HG03159 (cell line): ENCODE results near the gene TRAF5.

Source experiments
- ATAC-seq: cut with Tn5 transposase; IDR thresholded peaks from one replicate; pipeline ENCODE4 v1.9.1; 2021; ENCODE audit warnings: mild to moderate bottlenecking, moderate library complexity; ENCODE audit not compliant: unreplicated experiment

TRAF5 gene

DNA sequence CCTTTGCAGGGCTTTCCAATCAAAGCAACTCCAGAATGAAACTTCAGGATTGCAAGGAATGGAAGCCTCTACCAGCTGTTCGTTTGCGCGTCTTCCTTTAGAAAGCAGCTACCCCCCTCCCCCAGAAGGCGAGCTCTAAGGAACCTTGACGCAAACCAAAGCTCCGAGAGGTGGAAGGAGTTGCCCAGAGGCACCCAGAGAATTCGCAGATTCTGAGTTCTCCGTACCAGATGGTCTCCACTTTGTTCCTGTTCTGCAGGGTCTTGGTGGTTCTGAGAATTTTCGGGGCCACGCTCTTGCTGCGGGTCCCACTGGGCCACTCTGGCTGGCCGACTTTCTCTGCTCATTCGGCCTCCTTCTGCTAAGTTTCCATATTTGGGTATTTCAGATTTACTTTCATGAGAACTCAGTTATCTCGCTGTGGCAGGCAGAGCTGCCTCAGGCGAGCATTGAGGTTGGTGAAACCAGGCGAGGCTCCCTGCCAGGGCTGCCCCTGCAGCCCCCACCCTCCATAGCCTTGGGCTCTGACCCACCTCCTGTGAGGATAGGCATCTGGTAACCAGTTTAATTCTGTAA lies 801 bp downstream of the TRAF5 start:
- peak; percentile 24 for ATAC-seq

- ATAC-seq: no peak
Measured at GRCh38 chr1:211328084-211328694, 1.6 kb downstream of the TRAF5 start.

DNA sequence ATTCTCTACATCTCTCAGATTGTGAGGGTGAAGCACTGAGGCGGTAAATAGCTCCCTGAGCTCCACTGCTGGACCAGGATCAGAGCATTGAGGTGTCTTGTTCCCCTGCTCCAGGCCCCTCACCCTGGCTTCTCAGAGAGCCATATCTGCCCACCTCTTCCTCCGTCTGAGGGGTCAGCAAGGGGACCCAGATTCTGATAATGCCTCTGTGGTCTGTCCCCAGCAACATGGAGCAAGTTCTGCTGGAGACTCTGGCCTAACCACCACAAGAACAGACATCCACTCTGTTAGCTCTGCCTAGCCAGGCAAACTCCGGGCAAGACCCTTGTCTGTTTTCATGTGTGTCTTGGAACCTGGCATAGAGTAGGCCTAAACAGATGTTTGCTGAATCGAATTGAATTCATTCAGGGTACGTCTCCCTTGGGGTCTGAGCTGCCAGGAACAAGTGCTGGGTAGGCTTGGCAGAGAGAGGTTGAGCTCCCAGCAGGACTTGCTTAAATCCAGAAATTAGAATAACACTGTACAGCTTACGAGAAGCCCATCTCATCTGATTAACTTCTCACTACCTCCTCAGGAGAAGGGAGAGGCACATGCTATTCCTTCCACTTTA lies 2.3 kb downstream of the TRAF5 start:
- ATAC-seq: no peak

- peak; percentile 67 for ATAC-seq
Measured at GRCh38 chr1:211329764-211330201, 3.1 kb downstream of the TRAF5 start.

DNA sequence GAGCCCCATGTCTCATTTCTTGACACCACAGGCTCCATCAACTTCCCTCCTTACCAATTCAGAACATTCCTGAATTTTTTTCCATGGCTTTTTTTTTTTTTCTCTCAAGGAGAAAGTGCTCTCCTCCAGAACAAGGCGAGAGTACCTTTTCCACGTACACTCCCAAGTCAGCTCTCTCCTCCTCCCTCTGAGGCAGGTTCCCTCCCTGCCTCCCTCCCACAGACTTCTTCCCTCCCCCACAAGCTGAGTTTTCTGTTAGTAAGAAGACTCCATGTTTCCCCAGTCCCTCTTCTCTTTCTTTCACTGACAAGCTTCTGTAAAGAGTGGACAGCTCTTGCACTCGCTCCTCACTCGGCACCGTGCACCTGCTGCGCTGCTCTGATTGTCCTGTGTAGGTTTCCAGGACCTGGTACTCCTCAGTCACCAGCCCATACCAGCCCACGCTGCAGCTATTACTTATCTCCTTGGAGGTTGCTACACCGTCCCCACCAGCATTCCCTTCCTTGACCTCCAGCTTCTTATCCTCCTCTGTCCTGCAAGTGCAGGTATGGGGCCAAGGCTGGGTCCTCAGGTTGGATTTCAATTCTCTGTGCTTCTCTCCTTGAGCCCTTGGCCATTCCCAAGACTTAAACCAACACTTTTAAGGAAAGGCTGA lies 3.8 kb downstream of the TRAF5 start:
- ATAC-seq: no peak

DNA sequence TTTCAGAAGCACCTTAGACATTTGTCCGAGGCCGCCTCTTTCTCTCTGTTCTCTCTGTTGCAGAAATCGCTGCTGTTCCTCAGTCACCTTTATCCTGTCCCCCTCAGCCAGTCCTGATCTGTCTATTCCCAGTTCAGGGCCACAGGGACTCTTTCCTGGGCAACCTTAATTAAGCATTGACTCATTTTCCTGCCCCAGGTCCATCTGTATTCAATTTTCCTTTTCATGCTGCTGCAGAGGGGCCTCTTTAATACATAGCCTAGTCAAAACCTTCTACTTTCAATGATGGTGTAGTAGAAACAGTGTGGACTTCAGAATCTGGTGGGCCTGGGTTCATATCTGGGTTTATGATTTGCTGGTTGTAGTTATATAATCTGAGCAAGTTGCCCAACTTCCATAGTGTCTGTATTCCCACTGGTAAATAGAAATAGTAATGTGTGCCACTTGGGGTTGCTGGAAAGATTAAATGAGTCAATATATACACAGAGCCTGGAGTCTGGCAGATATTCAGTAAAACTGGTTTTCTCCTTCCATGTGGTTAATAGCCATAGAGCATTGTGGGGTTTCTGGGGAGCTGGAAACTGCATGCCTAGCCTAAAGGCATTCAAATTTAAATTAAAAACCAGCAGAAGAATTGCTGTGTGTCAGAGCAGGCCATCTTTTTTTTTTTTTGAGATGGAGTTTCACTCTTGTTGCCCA lies 4.5 kb downstream of the TRAF5 start:
- ATAC-seq: no peak

DNA sequence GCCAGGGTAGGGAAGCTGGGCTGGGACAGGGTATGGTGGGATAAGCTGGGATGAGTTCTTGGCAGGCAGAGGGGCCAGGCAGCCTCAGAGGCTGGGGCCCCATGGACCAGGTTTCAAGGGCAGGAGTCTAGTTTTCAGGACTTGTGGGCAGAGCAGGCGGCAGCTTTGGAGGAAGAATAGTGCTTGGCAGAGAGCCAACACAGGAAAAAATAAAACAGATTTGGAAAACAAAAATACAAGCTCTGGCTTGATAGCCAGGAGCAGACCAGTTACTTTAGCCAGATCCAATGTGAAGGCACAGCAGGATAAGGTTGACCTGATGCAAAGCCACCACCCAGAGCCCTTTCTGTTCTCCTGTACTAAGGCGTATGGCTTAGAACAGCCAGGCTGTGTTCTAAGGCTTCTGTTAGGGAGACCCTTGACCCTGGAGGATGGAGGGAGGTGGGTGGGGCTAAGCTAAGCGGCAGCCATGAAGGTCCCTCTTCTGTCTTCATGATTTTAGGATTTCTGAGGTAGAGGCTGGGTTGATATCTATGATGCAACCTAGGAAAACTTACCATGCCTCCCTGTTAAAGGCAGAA lies 5.5 kb downstream of the TRAF5 start:
- ATAC-seq: no peak

DNA sequence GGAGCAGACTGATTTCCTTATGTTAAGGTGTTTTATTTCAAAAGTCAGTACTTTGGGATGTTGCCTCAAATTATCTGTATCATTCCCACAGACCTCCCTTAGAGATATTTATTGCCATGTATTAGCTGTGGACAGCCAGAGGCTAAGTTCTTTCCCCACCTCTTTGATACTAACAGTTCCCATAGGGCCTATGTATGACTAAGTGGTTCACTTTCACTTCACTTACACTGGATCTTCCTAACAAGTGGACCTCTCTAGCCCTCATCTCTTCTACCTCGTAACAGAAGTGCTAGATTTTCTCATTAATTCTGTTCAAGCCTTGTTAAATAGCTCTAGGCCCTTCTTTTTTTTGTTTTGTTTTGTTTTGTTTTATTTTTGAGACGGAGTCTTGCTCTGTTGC lies 6.2 kb downstream of the TRAF5 start:
- ATAC-seq: no peak

GRCh38 chr1:211333906-211334305 lies 7.3 kb downstream of the TRAF5 start:
- no peak for ATAC-seq

GRCh38 chr1:211334986-211335385 lies 8.4 kb downstream of the TRAF5 start:
- ATAC-seq: no peak

DNA sequence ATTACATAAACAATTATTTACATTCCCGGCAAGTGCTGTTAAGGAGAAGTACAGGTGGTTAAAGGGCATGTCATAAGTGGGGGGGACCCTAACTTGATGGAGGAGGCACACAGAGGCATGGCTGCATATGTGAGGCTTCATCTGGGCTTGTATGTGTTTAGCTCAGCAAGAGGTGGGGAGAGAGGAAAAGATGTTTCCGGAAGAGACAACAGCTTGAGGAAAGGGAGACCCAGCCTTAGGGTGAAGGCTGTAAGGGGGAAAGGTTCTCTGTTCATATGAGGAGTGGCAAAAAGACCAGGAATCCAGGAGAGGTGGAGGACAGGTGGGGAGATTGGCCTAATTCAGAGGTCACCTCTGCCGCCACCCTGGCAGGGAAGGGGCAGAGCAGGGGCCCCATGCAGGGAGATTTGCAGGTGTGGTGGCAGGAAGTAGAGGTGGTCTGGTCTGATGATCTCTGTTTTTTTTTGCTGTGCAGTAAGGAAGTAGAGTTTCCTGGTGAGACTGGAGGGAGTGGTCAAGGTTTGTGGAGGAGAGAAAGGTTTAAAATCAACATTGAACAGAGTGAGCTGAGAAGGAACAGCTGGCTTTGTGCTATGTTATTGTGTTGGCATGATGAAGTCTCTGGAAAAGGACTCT lies 9.0 kb downstream of the TRAF5 start:
- ATAC-seq: peak; percentile 90

DNA sequence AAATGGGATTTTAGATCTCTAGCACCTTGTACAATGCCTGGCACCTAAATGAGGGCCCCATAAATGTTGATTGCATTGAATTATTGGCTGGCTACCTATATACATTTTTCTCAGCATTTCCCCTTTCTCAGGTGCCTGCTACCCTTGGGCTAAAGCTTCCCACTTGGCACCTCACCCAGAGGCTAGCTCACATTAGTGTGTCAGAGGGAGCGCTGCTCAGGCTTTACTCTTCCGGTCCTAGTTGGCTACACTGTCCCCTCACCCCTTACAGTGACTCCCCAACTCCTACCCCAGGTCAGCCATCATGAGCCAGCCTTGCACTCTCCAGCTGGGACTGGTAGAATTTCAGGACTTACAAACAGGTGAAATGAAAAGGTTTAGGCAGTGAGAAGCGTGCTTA lies 9.5 kb downstream of the TRAF5 start:
- peak; percentile 18 for ATAC-seq

DNA sequence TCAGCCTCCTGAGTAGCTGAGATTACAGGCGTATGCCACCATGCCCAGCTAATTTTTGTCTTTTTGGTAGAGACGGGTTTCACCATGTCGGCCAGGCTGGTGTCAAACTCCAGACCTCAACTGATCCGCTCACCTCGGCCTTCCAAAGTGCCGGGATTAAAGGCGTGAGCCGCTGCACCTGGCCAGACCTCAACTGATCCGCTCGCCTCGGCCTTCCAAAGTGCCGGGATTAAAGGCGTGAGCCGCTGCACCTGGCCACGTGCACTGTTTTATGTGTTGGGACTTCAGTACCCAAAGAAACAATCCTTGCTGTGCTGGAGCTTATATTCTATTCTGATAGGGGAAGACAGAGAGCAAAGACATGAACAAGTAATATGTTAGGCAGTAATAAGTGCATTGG lies 10.1 kb downstream of the TRAF5 start:
- ATAC-seq: no peak

DNA sequence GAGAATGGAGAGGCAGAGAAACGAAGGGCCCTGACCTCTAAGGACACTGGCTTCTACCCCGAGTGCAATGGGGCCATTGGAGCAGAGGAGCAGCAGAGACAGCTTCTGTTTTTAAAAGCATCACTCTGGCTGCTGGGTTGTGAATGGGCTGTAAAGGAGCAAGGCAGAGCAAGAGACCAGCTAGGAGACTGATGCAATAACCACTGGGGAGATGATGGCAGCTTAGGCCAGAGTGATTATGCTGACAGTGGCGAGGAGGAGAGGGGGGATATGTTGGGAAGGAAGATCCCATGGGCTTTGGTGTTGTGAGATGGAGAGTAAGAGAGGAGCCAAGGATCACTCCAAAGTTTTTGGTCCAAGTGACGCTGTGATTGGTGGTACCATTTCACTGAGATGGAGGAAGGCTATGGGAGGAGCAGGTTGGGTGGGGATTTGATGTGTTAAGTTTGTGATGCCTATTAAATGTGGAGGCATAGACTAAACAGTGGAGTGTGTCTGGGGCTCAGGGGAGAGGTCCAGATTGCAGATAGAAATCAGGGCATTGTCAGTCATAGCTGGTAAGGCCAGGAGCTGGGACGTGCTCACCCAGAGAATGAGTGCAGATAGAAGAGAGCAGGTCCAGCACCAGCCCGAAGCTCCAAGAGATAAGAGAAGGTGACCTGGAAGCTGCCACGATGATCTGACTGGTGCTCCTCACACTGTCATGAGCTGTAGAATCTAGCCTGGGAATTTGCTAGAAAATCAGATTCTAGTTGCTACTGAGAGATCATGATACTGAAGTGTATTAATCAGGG lies 11.0 kb downstream of the TRAF5 start:
- ATAC-seq: no peak

- ATAC-seq: no peak
Measured at GRCh38 chr1:211338224-211338620, 11.6 kb downstream of the TRAF5 start.

GRCh38 chr1:211339631-211340041 lies 13.0 kb downstream of the TRAF5 start:
- ATAC-seq: no peak

GRCh38 chr1:211340622-211341507 lies 14.2 kb downstream of the TRAF5 start:
- ATAC-seq: no peak

DNA sequence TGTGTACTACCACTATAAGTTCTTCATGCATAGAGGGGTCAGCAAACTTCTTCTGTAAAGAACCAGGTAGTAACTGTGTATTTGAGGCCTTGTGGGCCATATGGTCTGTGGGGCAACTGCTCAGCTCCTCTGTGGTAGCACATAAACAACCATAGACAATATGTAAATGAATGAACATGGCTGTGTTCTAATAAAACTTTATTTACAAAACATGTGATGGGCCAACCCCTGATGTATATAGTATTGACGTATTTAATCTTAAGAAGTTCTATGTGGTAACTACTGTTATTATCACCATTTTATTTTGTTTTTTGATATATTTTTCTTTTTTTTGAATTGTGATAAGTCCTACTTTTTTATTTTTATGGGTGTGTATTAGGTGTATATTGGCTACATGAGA lies 15.4 kb downstream of the TRAF5 start:
- no peak for ATAC-seq

GRCh38 chr1:211343607-211344006 lies 17.0 kb downstream of the TRAF5 start:
- no peak for ATAC-seq
